GM23338 (cell line): ENCODE results near the gene BACE2. TPM values are rescaled to one million over a fixed set of nuclear protein-coding genes. Genes with fewer than 3 reads are reported as not detected.
A peak's percentile ranks its signal among the peaks of the same experiment; 100 is the strongest.
"Not testable (repeated sequence)": the region's sequence is repeated elsewhere in the genome, so short reads cannot be mapped to it uniquely, and the experiment has no call there.

Source experiments
- ATAC-seq: fragments of 200-7000 bp; cut with Tn5 transposase; 3 replicates; pipeline ENCODE4 v1.9.1; 2020
- DNase-seq: peaks from one replicate; pipeline ENCODE4 v3.0.0-alpha.2; 2015; ENCODE audit warnings: low spot score
- H2AFZ ChIP-seq: fragments of 200-600 bp; sonication (generic); 2 replicates; pipeline ENCODE4 v1.8.0; 2016; ENCODE audit warnings: antibody characterized with exemption, mild to moderate bottlenecking, moderate library complexity
- H3F3A ChIP-seq: fragments of 200-600 bp; sonication (generic); replicated peaks from 2 replicates; pipeline ENCODE4 v1.8.0; 2017; ENCODE audit warnings: antibody characterized with exemption, mixed run types, low read depth
- H3K27ac ChIP-seq: fragments of 200-600 bp; sonication (generic); 2 replicates; pipeline ENCODE4 v1.6.1; 2016; ENCODE audit warnings: low read depth
- H3K27me3 ChIP-seq: fragments of 200-600 bp; sonication (generic); 2 replicates; pipeline ENCODE4 v1.8.0; 2016; ENCODE audit warnings: mild to moderate bottlenecking, mixed run types, moderate library complexity; ENCODE audit not compliant: insufficient read depth
- H3K36me3 ChIP-seq: fragments of 200-600 bp; sonication (generic); 2 replicates; pipeline ENCODE4 v1.8.0; 2016; ENCODE audit warnings: mild to moderate bottlenecking; ENCODE audit not compliant: insufficient read depth
- H3K4me1 ChIP-seq: fragments of 200-600 bp; sonication (generic); 2 replicates; pipeline ENCODE4 v1.8.0; 2016; ENCODE audit warnings: mild to moderate bottlenecking, moderate library complexity; ENCODE audit not compliant: insufficient read depth
- H3K4me2 ChIP-seq: fragments of 200-600 bp; sonication (generic); 2 replicates; pipeline ENCODE4 v1.7.1; 2017; ENCODE audit warnings: mixed run types
- H3K4me3 ChIP-seq: fragments of 200-600 bp; sonication (generic); 2 replicates; pipeline ENCODE4 v1.6.1; 2016; ENCODE audit warnings: mixed run types
- H3K79me2 ChIP-seq: fragments of 200-600 bp; sonication (generic); replicated peaks from 2 replicates; pipeline ENCODE4 v1.8.0; 2017; ENCODE audit warnings: mild to moderate bottlenecking; ENCODE audit not compliant: insufficient read depth
- H3K9me2 ChIP-seq: fragments of 200-600 bp; sonication (generic); 2 replicates; pipeline ENCODE4 v1.8.0; 2017; ENCODE audit not compliant: insufficient read depth
- H4K20me1 ChIP-seq: fragments of 200-600 bp; sonication (generic); replicated peaks from 2 replicates; pipeline ENCODE4 v1.8.0; 2017; ENCODE audit warnings: mild to moderate bottlenecking; ENCODE audit not compliant: insufficient read depth
- H3K27ac Mint-ChIP-seq: 2 replicates; pipeline ENCODE4 v1.8.0; 2020; ENCODE audit warnings: inconsistent platforms, mild to moderate bottlenecking, moderate library complexity, mixed read lengths
- H3K27me3 Mint-ChIP-seq: 3 replicates; pipeline ENCODE4 v1.8.0; 2022; ENCODE audit warnings: low read depth, mild to moderate bottlenecking, moderate library complexity, mixed read lengths, inconsistent platforms; ENCODE audit not compliant: insufficient read depth, poor library complexity
- H3K36me3 Mint-ChIP-seq: 3 replicates; pipeline ENCODE4 v1.8.0; 2021; ENCODE audit warnings: low read depth, mild to moderate bottlenecking, inconsistent platforms, moderate library complexity, mixed read lengths
- H3K4me1 Mint-ChIP-seq: 3 replicates; pipeline ENCODE4 v1.8.0; 2020; ENCODE audit warnings: mild to moderate bottlenecking, inconsistent platforms, mixed read lengths
- H3K4me3 Mint-ChIP-seq: 3 replicates; pipeline ENCODE4 v1.8.0; 2021; ENCODE audit warnings: moderate library complexity, mild to moderate bottlenecking, inconsistent platforms, mixed read lengths
- H3K9me3 Mint-ChIP-seq: 3 replicates; pipeline ENCODE4 v1.8.0; 2020; ENCODE audit warnings: moderate library complexity, mild to moderate bottlenecking, inconsistent platforms, mixed read lengths
- EZH2phosphoT487 ChIP-seq: fragments of 200-600 bp; sonication (generic); IDR thresholded peaks from one replicate; pipeline ENCODE4 v1.8.1; 2018; ENCODE audit warnings: antibody characterized with exemption; ENCODE audit not compliant: unreplicated experiment
- JUNB ChIP-seq: IDR thresholded peaks from one replicate; pipeline ENCODE4 v1.6.1; 2016; ENCODE audit warnings: antibody characterized with exemption; ENCODE audit not compliant: unreplicated experiment
- NANOG ChIP-seq: IDR thresholded peaks from 2 replicates; pipeline ENCODE4 v1.6.1; 2016; ENCODE audit warnings: antibody characterized with exemption, borderline replicate concordance
- POLR2AphosphoS5 ChIP-seq: IDR thresholded peaks from 2 replicates; pipeline ENCODE4 v1.6.1; 2016; ENCODE audit warnings: antibody characterized with exemption, low read depth
- REST ChIP-seq: IDR thresholded peaks from one replicate; pipeline ENCODE4 v1.6.1; 2018; ENCODE audit warnings: antibody characterized with exemption; ENCODE audit not compliant: unreplicated experiment
- ZNF331 ChIP-seq: fragments of 250-450 bp; sonication (Bioruptor Pico); IDR thresholded peaks from 2 replicates; pipeline ENCODE4 v1.5.0; 2020; ENCODE audit warnings: low read depth, mild to moderate bottlenecking, moderate library complexity
- polyA plus RNA-seq: library from polyadenylated mRNA; unstranded; fragments of >200 nt; fragmentation: Nextera tagmentation; extraction: Ambion mirVana; gene quantifications from 2 replicates; pipeline ENCODE4 v1.2.1, GENCODE V29; 2016
- total RNA-seq: library from RNA; depleted of rRNA; stranded (reverse); fragments of >200 nt; shearing (Covaris generic); gene quantifications from 2 replicates; pipeline ENCODE4 v1.2.3, GENCODE V29; 2014
- TF ChIP-seq, protein P1 (sequence below): IDR thresholded peaks from 2 replicates; pipeline ENCODE4 v1.6.1; 2016; ENCODE audit warnings: antibody characterized with exemption

The BACE2 gene
- total and polyA plus RNA-seq, 2 experiments from 2014 or later: 3.5 to 6.8 TPM

DNA sequence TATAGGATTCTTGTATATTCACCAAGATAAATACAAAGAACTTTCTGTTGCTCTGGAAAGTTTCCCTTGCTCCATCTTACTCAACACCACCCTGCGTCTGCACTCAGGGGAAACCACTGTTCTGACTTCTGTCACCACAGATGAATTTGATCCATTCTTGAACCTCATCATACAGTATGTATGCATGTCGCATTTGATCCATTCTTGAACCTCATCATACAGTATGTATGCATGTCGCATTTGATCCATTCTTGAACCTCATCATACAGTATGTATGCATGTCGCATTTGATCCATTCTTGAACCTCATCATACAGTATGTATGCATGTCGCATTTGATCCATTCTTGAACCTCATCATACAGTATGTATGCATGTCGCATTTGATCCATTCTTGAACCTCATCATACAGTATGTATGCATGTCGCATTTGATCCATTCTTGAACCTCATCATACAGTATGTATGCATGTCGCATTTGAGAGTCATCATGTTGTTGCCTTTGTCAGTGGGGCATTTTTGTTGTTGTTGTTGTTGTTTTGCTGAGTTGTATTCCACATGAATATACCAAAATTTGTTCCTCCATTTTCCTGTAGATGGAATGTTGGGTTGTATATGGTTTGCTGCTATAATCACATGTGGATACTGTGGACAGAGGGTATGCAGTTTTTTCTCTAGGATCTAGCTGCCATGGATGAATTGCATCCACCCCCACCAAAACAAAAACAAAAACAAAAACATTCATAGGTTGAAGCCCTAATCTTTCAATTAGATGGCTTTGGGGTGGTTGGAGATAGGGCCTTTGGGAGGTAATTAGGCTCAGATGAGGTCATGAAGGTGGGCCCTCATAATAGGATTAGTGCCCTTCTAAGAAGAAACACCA, 145.6 kb downstream of the BACE2 start:
- H3K4me3 Mint-ChIP-seq, H3F3A ChIP-seq, H3K9me2 ChIP-seq, H3K4me1 ChIP-seq, H3K36me3 ChIP-seq, H3K27ac ChIP-seq, H3K4me3 ChIP-seq, H3K4me2 ChIP-seq, H3K79me2 ChIP-seq, H3K9me3 Mint-ChIP-seq, ATAC-seq, H3K4me1 Mint-ChIP-seq, H2AFZ ChIP-seq, H3K36me3 Mint-ChIP-seq, H4K20me1 ChIP-seq, H3K27ac Mint-ChIP-seq, DNase-seq: not testable (repeated sequence)
- peaks cover 24% of the 10 kb centered on the region for H3K27me3 ChIP-seq
- H3K27me3 Mint-ChIP-seq: peaks cover 19% of the 10 kb centered on the region

GRCh38 chr21:41315726-41316125, 147.8 kb downstream of the BACE2 start:
- Histone ChIP-seq H4K20me1 (no peaks in the 10 kb centered on the region), H3K4me1 (peaks cover 5% of the 10 kb centered on the region), H3K79me2 (no peaks in the 10 kb centered on the region), H3K27ac (no peak overlapping the region), H3K4me2 (peak overlapping the region; percentile 92), H3K4me3 (peak overlapping the region; percentile 68; the same call in 1 of the 2 replicates), H3K27me3 (peaks cover 24% of the 10 kb centered on the region), H2AFZ (peak overlapping the region; percentile 96), H3K36me3 (no peaks in the 10 kb centered on the region), H3F3A (no peaks in the 10 kb centered on the region), H3K9me2 (no peaks in the 10 kb centered on the region)
- no peaks in the 10 kb centered on the region; the same call in 2 of the 3 replicates for H3K9me3 Mint-ChIP-seq
- H3K27ac Mint-ChIP-seq: no peak overlapping the region
- peak overlapping the region; percentile 79 for H3K4me3 Mint-ChIP-seq
- H3K36me3 Mint-ChIP-seq: no peaks in the 10 kb centered on the region
- TF ChIP-seq, protein P1, sequence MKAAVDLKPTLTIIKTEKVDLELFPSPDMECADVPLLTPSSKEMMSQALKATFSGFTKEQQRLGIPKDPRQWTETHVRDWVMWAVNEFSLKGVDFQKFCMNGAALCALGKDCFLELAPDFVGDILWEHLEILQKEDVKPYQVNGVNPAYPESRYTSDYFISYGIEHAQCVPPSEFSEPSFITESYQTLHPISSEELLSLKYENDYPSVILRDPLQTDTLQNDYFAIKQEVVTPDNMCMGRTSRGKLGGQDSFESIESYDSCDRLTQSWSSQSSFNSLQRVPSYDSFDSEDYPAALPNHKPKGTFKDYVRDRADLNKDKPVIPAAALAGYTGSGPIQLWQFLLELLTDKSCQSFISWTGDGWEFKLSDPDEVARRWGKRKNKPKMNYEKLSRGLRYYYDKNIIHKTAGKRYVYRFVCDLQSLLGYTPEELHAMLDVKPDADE: no peak
- no peak for TF ChIP-seq NANOG
- no peak for TF ChIP-seq ZNF331 (CRISPR knock-in tag)
- TF ChIP-seq JUNB: no peak
- no peak for TF ChIP-seq EZH2phosphoT487
- peaks cover 14% of the 10 kb centered on the region for H3K27me3 Mint-ChIP-seq
- DNase-seq (no peak), ATAC-seq (no peak)
- H3K4me1 Mint-ChIP-seq: peaks cover 5% of the 10 kb centered on the region

- Mint-ChIP-seq H3K9me3 (no peaks in the 10 kb centered on the region; the same call in 2 of the 3 replicates), H3K4me3 (peak within 1 kb of the TSS; percentile 79), H3K36me3 (no peaks in the 10 kb centered on the region), H3K27me3 (peaks cover 14% of the 10 kb centered on the region), H3K27ac (no peak within 1 kb of the TSS), H3K4me1 (peaks cover 5% of the 10 kb centered on the region)
- Histone ChIP-seq H3K36me3 (no peaks in the 10 kb centered on the region), H3K9me2 (no peaks in the 10 kb centered on the region), H3K4me3 (peak within 1 kb of the TSS; percentile 68), H4K20me1 (no peaks in the 10 kb centered on the region), H3K27ac (no peak within 1 kb of the TSS), H3K27me3 (peaks cover 24% of the 10 kb centered on the region), H3F3A (no peaks in the 10 kb centered on the region), H3K4me2 (peak within 1 kb of the TSS; percentile 92), H3K79me2 (no peaks in the 10 kb centered on the region), H3K4me1 (peaks cover 5% of the 10 kb centered on the region), H2AFZ (peak within 1 kb of the TSS; percentile 96)
- DNase-seq: peak; percentile 85
- ATAC-seq: peak; percentile 89
- no peak for TF ChIP-seq NANOG
- 0 out of 2 replicates have a peak, but pooled peaks have one; percentile 13 for TF ChIP-seq POLR2AphosphoS5
- no peak for TF ChIP-seq REST
Observed at GRCh38 chr21:41316200-41317062, 148.5 kb downstream of the BACE2 start, which contains the start of gene FAM3B. TSS of gene FAM3B (plus strand) at chr21:41316801. CDS start at chr21:41316880, 79 bp downstream.
